ENCODE data around the gene JAZF1. TPM values are rescaled to one million over a fixed set of nuclear protein-coding genes. Genes with fewer than 3 reads are reported as not detected.

JAZF1 gene
- total RNA-seq, 1 donor from 2014 or later, result 0.96 TPM

GRCh38 chr7:28191184-28191583 is 10.6 kb upstream of the JAZF1 start:
- no peak overlapping the region for H3K4me3 ChIP-seq (ENCODE audit: low read depth, low read length)
- TF ChIP-seq CTCF (IDR thresholded peaks at IDR 0.05; ENCODE audit: insufficient read depth, low read length, poor library complexity, severe bottlenecking), result no peak
- no peaks in the 10 kb centered on the region for H3K36me3 ChIP-seq (ENCODE audit: control insufficient read depth, insufficient read depth, low read length)
- DNase-seq (ENCODE audit: low read depth), result no peak
- H3K27me3 ChIP-seq (ENCODE audit: control insufficient read depth, insufficient read depth, low read length), result no peaks in the 10 kb centered on the region

- no peak overlapping the region for H3K4me3 ChIP-seq (ENCODE audit: low read depth, low read length)
- no peak for DNase-seq (ENCODE audit: low read depth)
- no peak for TF ChIP-seq CTCF (IDR thresholded peaks at IDR 0.05; ENCODE audit: insufficient read depth, low read length, poor library complexity, severe bottlenecking)
- H3K36me3 ChIP-seq (ENCODE audit: control insufficient read depth, insufficient read depth, low read length), result no peaks in the 10 kb centered on the region
- no peaks in the 10 kb centered on the region for H3K27me3 ChIP-seq (ENCODE audit: control insufficient read depth, insufficient read depth, low read length)
These were observed 9.6 kb upstream of the JAZF1 start for GRCh38 chr7:28190077-28190710.

- DNase-seq (ENCODE audit: low read depth), result no peak
- Histone ChIP-seq H3K4me3 (ENCODE audit: low read depth, low read length) (no peak overlapping the region), H3K36me3 (ENCODE audit: control insufficient read depth, insufficient read depth, low read length) (no peaks in the 10 kb centered on the region), H3K27me3 (ENCODE audit: control insufficient read depth, insufficient read depth, low read length) (no peaks in the 10 kb centered on the region)
- TF ChIP-seq CTCF (IDR thresholded peaks at IDR 0.05; ENCODE audit: insufficient read depth, low read length, poor library complexity, severe bottlenecking), result no peak
These were observed 6.4 kb upstream of the JAZF1 start for GRCh38 chr7:28187012-28187411.

- Histone ChIP-seq H3K36me3 (ENCODE audit: control insufficient read depth, insufficient read depth, low read length) (no peaks in the 10 kb centered on the region), H3K27me3 (ENCODE audit: control insufficient read depth, insufficient read depth, low read length) (no peaks in the 10 kb centered on the region), H3K4me3 (ENCODE audit: low read depth, low read length) (no peak overlapping the region)
- TF ChIP-seq CTCF (IDR thresholded peaks at IDR 0.05; ENCODE audit: insufficient read depth, low read length, poor library complexity, severe bottlenecking), result no peak
- no peak for DNase-seq (ENCODE audit: low read depth)
These were observed 3.0 kb upstream of the JAZF1 start for GRCh38 chr7:28183627-28184026.

GRCh38 chr7:28182071-28182471 is 1.5 kb upstream of the JAZF1 start:
- Histone ChIP-seq H3K36me3 (ENCODE audit: control insufficient read depth, insufficient read depth, low read length) (no peaks in the 10 kb centered on the region), H3K27me3 (ENCODE audit: control insufficient read depth, insufficient read depth, low read length) (no peaks in the 10 kb centered on the region), H3K4me3 (ENCODE audit: low read depth, low read length) (no peak overlapping the region)
- DNase-seq (ENCODE audit: low read depth), result no peak
- no peak for TF ChIP-seq CTCF (IDR thresholded peaks at IDR 0.05; ENCODE audit: insufficient read depth, low read length, poor library complexity, severe bottlenecking)

- no peak overlapping the region for H3K4me3 ChIP-seq (ENCODE audit: low read depth, low read length)
- DNase-seq (ENCODE audit: low read depth), result no peak
- H3K36me3 ChIP-seq (ENCODE audit: control insufficient read depth, insufficient read depth, low read length), result no peaks in the 10 kb centered on the region
- H3K27me3 ChIP-seq (ENCODE audit: control insufficient read depth, insufficient read depth, low read length), result no peaks in the 10 kb centered on the region
- no peak for TF ChIP-seq CTCF (IDR thresholded peaks at IDR 0.05; ENCODE audit: insufficient read depth, low read length, poor library complexity, severe bottlenecking)
These were observed 821 bp upstream of the JAZF1 start for GRCh38 chr7:28181416-28181815.
